ENCODE results near the gene ZNF584. TPM values are rescaled to one million over a fixed set of nuclear protein-coding genes. Genes with fewer than 3 reads are reported as not detected.

Gene ZNF584
- total and polyA plus RNA-seq, 10 of the 15 experiments (the other 5 are each of a cell fraction or from before 2014, with no cell fraction given), result 2.0 to 10.7 (median 6.3) TPM

DNA sequence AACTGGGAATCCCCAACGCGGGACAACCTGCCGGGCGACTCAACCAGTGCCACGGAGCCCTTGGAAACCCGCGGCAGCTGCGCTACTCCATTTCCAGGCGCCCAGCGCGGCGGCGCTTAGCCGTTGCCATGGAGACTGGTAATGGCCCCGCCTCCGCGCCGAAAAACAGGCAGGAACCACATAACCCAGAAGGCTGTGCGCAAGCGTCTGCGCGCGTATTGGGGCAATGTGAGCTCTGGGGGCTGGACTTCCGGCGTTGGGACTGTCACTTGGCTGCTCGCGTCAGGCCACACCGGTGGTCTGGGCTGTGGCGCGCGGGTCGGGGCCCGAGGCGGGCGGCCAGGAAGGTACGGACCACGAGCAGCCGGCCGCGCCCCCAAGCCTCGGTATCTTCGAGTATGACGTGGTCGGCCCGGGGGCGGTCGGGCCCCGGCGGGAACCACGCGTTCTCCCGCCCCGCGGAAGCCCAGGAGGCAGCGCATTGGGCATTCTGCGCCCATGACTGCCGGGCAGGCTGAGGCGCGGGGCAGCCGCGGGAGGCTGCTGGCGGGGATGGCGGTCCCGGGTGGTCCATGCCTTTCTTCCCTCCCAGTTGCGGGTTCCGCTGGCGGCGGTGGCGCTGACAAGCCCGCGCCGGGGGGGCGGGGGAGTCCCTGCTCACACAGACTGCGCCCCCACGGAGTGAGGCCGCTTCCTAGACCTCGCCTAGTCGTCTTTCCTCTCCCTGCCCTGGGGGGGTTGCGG is 43.1 kb downstream of the ZNF584 start, which contains the start of gene ZNF324B:
TSS of gene ZNF324B (plus strand) at position 265 of the 744 bp plus-strand sequence. CDS start 2,080 bp downstream, outside the sequence.
- H2AFZ ChIP-seq (ENCODE audit: control insufficient read depth, low read depth, low read length), result peak within 1 kb of the TSS; percentile 94
- H3K4me2 ChIP-seq (ENCODE audit: control insufficient read depth, insufficient read depth), result peak within 1 kb of the TSS; percentile 100
- in situ Hi-C loops (cut with MboI) (no loop called here), intact Hi-C loops (cut with micrococcal nuclease; ENCODE audit: unreplicated experiment) (no loop called here)
- peak within 1 kb of the TSS; percentile 22; the same call in 1 of the 2 replicates for H3K27ac ChIP-seq (ENCODE audit: control insufficient read depth, insufficient read depth)
- H3K27me3 ChIP-seq (replicated peaks in 1 of 2; ENCODE audit: control insufficient read depth in 2 of 2, insufficient read depth in 2 of 2, low read length in 1 of 2), result no peaks in the 10 kb centered on the region
- ChIA-PET CTCF (interaction anchor here (0.7 to 1.1 kb wide), 2 partner anchors 43 to 233 kb away, joined by 3 read pairs; partner anchors contain the start of gene ZNF584), RAD21 (ENCODE audit: unreplicated experiment) (interaction anchor here (0.6 to 1.2 kb wide), 6 partner anchors 12 to 207 kb away, joined by 3 to 4 read pairs (median 3); partner anchors contain the start of genes ZNF132 and ZNF497), SMC1A (ENCODE audit: uncharacterized antibody, unreplicated experiment) (interaction anchor here (1.0 to 1.3 kb wide), 6 partner anchors 10 to 151 kb away, joined by 3 to 5 read pairs (median 3); partner anchors contain the start of gene ZNF132), POLR2A (interaction anchor here (0.6 to 1.5 kb wide), 9 partner anchors 9 to 93 kb away, joined by 3 to 7 read pairs (median 3); partner anchors contain the start of genes ZNF132, ZNF324 and ZNF584)
- ATAC-seq, result peak; percentile 99
- peaks cover 11% of the 10 kb centered on the region; the same call in 2 of the 3 replicates for H3K9me3 ChIP-seq (replicated peaks; ENCODE audit: control insufficient read depth, insufficient read depth, low read length)
- WGBS (ENCODE audit: insufficient coverage, insufficient replicate concordance, low lambda C conversion rate, missing lambda C conversion rate), result under 1% methylated on average over 76 of the region's 79 CpGs
- DNase-seq (ENCODE audit: low read depth, low spot score), result peak; percentile 71
- H3K4me3 ChIP-seq, result peak within 1 kb of the TSS; percentile 82
- no TSS peak for BruUV-seq (replicated peaks)
- H3K4me1 ChIP-seq (ENCODE audit: control insufficient read depth, insufficient read depth, low read length), result peaks cover 4% of the 10 kb centered on the region; the same call in 1 of the 2 replicates
- FAIRE-seq, result peak; percentile 89
- peaks cover 0 to 1% of the 10 kb centered on the region in 2 experiments; a peak in 1 of 4 replicates for H3K36me3 ChIP-seq (ENCODE audit: control insufficient read depth in 2 of 2, insufficient read depth in 2 of 2, low read length in 1 of 2)
- peak within 1 kb of the TSS; percentile 55 for H3K9ac ChIP-seq (ENCODE audit: control insufficient read depth, insufficient read depth, low read length)
- no peaks in the 10 kb centered on the region for H4K20me1 ChIP-seq (ENCODE audit: control insufficient read depth, insufficient read depth)
- H3K79me2 ChIP-seq (ENCODE audit: control insufficient read depth, insufficient read depth, low read length), result no peaks in the 10 kb centered on the region; the same call in 1 of the 2 replicates
- peak; percentile 99 for TF ChIP-seq BMI1 (IDR thresholded peaks at IDR 0.05; ENCODE audit: borderline replicate concordance)
- TF ChIP-seq NR2F1 (conservative IDR thresholded peaks at IDR 0.05), result peak; percentile 46; the same call in 1 of the 2 replicates
- peak; percentile 43; the same call in 1 of the 2 replicates for TF ChIP-seq SREBF1 (IDR thresholded peaks at IDR 0.05; ENCODE audit: low read length)
- no peak for TF ChIP-seq PML (IDR thresholded peaks at IDR 0.05; ENCODE audit: low read length)
- peak; percentile 94 for TF ChIP-seq SIX5 (IDR thresholded peaks at IDR 0.05; ENCODE audit: low read depth, low read length, severe bottlenecking)
- TF ChIP-seq TCF12 (IDR thresholded peaks at IDR 0.05; ENCODE audit: low read depth, low read length), result 0 out of 2 replicates have a peak, but pooled peaks have one; percentile 4
- TF ChIP-seq RB1 (IDR thresholded peaks at IDR 0.05; ENCODE audit: borderline replicate concordance), result peak; percentile 90; the same call in 1 of the 2 replicates
- no peak for TF ChIP-seq SKIL (IDR thresholded peaks at IDR 0.05; ENCODE audit: low read depth, poor library complexity, severe bottlenecking)
- peak; percentile 94 for TF ChIP-seq PKNOX1 (IDR thresholded peaks at IDR 0.05)
- TF ChIP-seq CREM (IDR thresholded peaks at IDR 0.05; ENCODE audit: low read depth), result peak; percentile 87; the same call in 1 of the 2 replicates
- peak; percentile 10 for TF ChIP-seq RELA (IDR thresholded peaks at IDR 0.05; ENCODE audit: borderline replicate concordance, partially characterized antibody)
- TF ChIP-seq CHD1 (IDR thresholded peaks at IDR 0.05; ENCODE audit: low read depth, low read length), result no peak
- TF ChIP-seq POLR2AphosphoS5 (IDR thresholded peaks at IDR 0.05; ENCODE audit: low read length), result peak; percentile 44; the same call in 1 of the 2 replicates
- peak; percentile 83 for TF ChIP-seq CREB1 (IDR thresholded peaks at IDR 0.05; ENCODE audit: low read depth)
- TF ChIP-seq KLF5 (IDR thresholded peaks at IDR 0.05; ENCODE audit: partially characterized antibody), result peak; percentile 53
- TF ChIP-seq POLR2A (IDR thresholded peaks at IDR 0.05; ENCODE audit: low read depth, low read length), result peak; percentile 85
- peak; percentile 70 for TF ChIP-seq E4F1 (IDR thresholded peaks at IDR 0.05; ENCODE audit: borderline replicate concordance, partially characterized antibody)
- peak; percentile 43; the same call in 1 of the 2 replicates for TF ChIP-seq POLR2AphosphoS2 (IDR thresholded peaks at IDR 0.05; ENCODE audit: low read depth, low read length)
